G401.6 (cell line): ENCODE measurements around the gene PARD6B.
"Not testable (repeated sequence)": the region's sequence is repeated elsewhere in the genome, so short reads cannot be mapped to it uniquely, and the experiment has no call there.

ENCODE experiments used
- FAIRE-seq: peaks from 2 replicates; lab custom pipeline; 2012; peaks lifted over from hg19 to GRCh38; lab: Jason Lieb, UNC

PARD6B gene

GRCh38 chr20:50731055-50731929, at the start of gene PARD6B:
TSS of gene PARD6B (plus strand) at chr20:50731580. CDS start at chr20:50731787, 207 bp downstream.
- FAIRE-seq = peak; percentile 93

- no peak for FAIRE-seq
Observed at GRCh38 chr20:50682065-50682464, 49.3 kb upstream of the PARD6B start.

GRCh38 chr20:50682947-50683530, 48.3 kb upstream of the PARD6B start:
- no peak for FAIRE-seq

- FAIRE-seq = no peak
Observed at GRCh38 chr20:50683570-50683969, 47.8 kb upstream of the PARD6B start.

- FAIRE-seq = no peak
Observed at GRCh38 chr20:50686821-50687220, 44.6 kb upstream of the PARD6B start.

- no peak for FAIRE-seq
Observed at GRCh38 chr20:50688256-50688975, 43.0 kb upstream of the PARD6B start.

- no peak for FAIRE-seq
Observed at GRCh38 chr20:50689864-50690649, 41.3 kb upstream of the PARD6B start.

- no peak for FAIRE-seq
Observed at GRCh38 chr20:50690650-50691572, 40.5 kb upstream of the PARD6B start, which contains the start of gene RIPOR3. TSS of gene RIPOR3 (minus strand) at chr20:50691542. CDS start at chr20:50691128, 414 bp downstream.

- FAIRE-seq = no peak
Observed at GRCh38 chr20:50691573-50692551, 39.5 kb upstream of the PARD6B start.

- FAIRE-seq = no peak
Observed at GRCh38 chr20:50692552-50692933, 38.8 kb upstream of the PARD6B start.

- no peak for FAIRE-seq
Observed at GRCh38 chr20:50693001-50693400, 38.4 kb upstream of the PARD6B start.

- FAIRE-seq = no peak
Observed at GRCh38 chr20:50694379-50695134, 36.8 kb upstream of the PARD6B start.

GRCh38 chr20:50695135-50695872, 36.1 kb upstream of the PARD6B start:
- no peak for FAIRE-seq

- not testable (repeated sequence) for FAIRE-seq
Observed at GRCh38 chr20:50698255-50698654, 33.1 kb upstream of the PARD6B start.

GRCh38 chr20:50699688-50700087, 31.7 kb upstream of the PARD6B start:
- FAIRE-seq = no peak

- FAIRE-seq = no peak
Observed at GRCh38 chr20:50701041-50701963, 30.1 kb upstream of the PARD6B start.
